K562 (cell line): ENCODE results near the gene PLEK2. TPM values are rescaled to one million over a fixed set of nuclear protein-coding genes. Genes with fewer than 3 reads are reported as not detected.

Experiments
- ATAC-seq: fragments of 200-7000 bp; cut with Tn5 transposase; 3 replicates; pipeline ENCODE4 v1.9.1; 2020; ENCODE audit warnings: moderate library complexity
- BruUV-seq: library from RNA; stranded (reverse); fragments of 400-500 nt; replicated peaks from 2 replicates; lab custom pipeline; 2021; lab: Mats Ljungman, UMichigan
- CTCF ChIA-PET: fragments of 300-600 bp; formaldehyde crosslinking; extraction: SDS; loops from one replicate; lab custom pipeline; 2021; ENCODE audit warnings: low intra/inter-chr PET ratio; lab: Yijun Ruan, JAX
- POLR2A ChIA-PET: fragments of 300-600, 350-650 bp; sonication (Branson Sonifier 250); formaldehyde crosslinking; extraction: SDS; loops from one replicate; lab custom pipeline; 2021; ENCODE audit warnings: antibody characterized with exemption, inconsistent platforms; lab: Yijun Ruan, JAX
- DNase-seq, 4 experiments: peaks; one replicate each; pipeline versions ENCODE4 v3.0.0 to v3.0.0-alpha.2; 2011 to 2018; ENCODE audit warnings: low spot score in 3 of 4, mixed read lengths in 3 of 4; ENCODE audit errors: extremely low read depth in 1 of 4
- FAIRE-seq: peaks from 2 replicates; lab custom pipeline; 2011; peaks lifted over from hg19 to GRCh38; lab: Jason Lieb, UNC
- H2AFZ ChIP-seq: 2 replicates; pipeline ENCODE4 v1.6.0; 2011; ENCODE audit warnings: low read depth, low read length, control low read depth, inconsistent platforms
- H3K27ac ChIP-seq: fragments of 200-600 bp; 3 replicates; pipeline ENCODE4 v1.8.0; 2011; ENCODE audit warnings: low read depth, mild to moderate bottlenecking, control low read depth, inconsistent platforms, low read length, moderate library complexity, mixed read lengths; ENCODE audit errors: extremely low read depth
- H3K27me3 ChIP-seq, 2 experiments: fragments of 300-600 bp in 1 of 2; 2 replicates in 1 of 2; 3 replicates in 1 of 2; pipeline versions ENCODE4 v1.6.0 to v1.8.0; 2011; ENCODE audit warnings: inconsistent platforms in 2 of 2, low read length in 2 of 2, mild to moderate bottlenecking in 1 of 2, mixed read lengths in 1 of 2, moderate library complexity in 1 of 2; ENCODE audit not compliant: control insufficient read depth in 2 of 2, insufficient read depth in 2 of 2
- H3K36me3 ChIP-seq: fragments of 300-600 bp; 3 replicates; pipeline ENCODE4 v1.8.0; 2011; ENCODE audit warnings: mild to moderate bottlenecking, low read length, inconsistent platforms; ENCODE audit not compliant: control insufficient read depth, insufficient read depth
- H3K4me1 ChIP-seq, 2 experiments: fragments of 200-600 bp in 1 of 2; replicated peaks in 1 of 2; 2 replicates in 1 of 2; 3 replicates in 1 of 2; pipeline versions ENCODE4 v1.5.1 to v1.8.0; 2011; ENCODE audit warnings: inconsistent platforms in 2 of 2, low read length in 2 of 2, mild to moderate bottlenecking in 1 of 2, mixed read lengths in 1 of 2, moderate library complexity in 1 of 2; ENCODE audit not compliant: control insufficient read depth in 2 of 2, insufficient read depth in 2 of 2
- H3K4me2 ChIP-seq: 2 replicates; pipeline ENCODE4 v1.6.1; 2011; ENCODE audit warnings: low read length, control low read depth, inconsistent platforms, mixed read lengths; ENCODE audit not compliant: insufficient read depth
- H3K4me3 ChIP-seq: fragments of 200-600 bp; sonication (generic), shearing (Covaris generic); 2 replicates; pipeline ENCODE4 v1.5.1; 2016; ENCODE audit warnings: control low read depth, inconsistent platforms
- H3K79me2 ChIP-seq: fragments of 200-600 bp; 3 replicates; pipeline ENCODE4 v1.8.0; 2011; ENCODE audit warnings: low read length, inconsistent platforms; ENCODE audit not compliant: control insufficient read depth, insufficient read depth
- H3K9ac ChIP-seq, 2 experiments: 2 replicates each; pipeline versions ENCODE4 v1.6.0 to v1.6.1; 2011; ENCODE audit warnings: low read depth in 2 of 2, low read length in 2 of 2, control low read depth in 1 of 2, inconsistent platforms in 1 of 2, mild to moderate bottlenecking in 1 of 2, mixed read lengths in 1 of 2; ENCODE audit not compliant: insufficient read depth in 1 of 2
- H3K9me1 ChIP-seq: one replicate; pipeline ENCODE4 v1.6.0; 2011; ENCODE audit warnings: inconsistent platforms, mild to moderate bottlenecking, low read length, moderate library complexity; ENCODE audit not compliant: control insufficient read depth, insufficient read depth
- H3K9me3 ChIP-seq: replicated peaks from 2 replicates; pipeline ENCODE4 v1.5.1; 2011; ENCODE audit warnings: low read depth, low read length, inconsistent platforms; ENCODE audit not compliant: control insufficient read depth, insufficient read depth
- H4K20me1 ChIP-seq: replicated peaks from 2 replicates; pipeline ENCODE4 v1.6.1; 2011; ENCODE audit warnings: low read length, inconsistent platforms, mixed read lengths; ENCODE audit not compliant: control insufficient read depth, insufficient read depth
- ZBTB33 ChIP-seq: sonication (generic); formaldehyde crosslinking; IDR thresholded peaks from 2 replicates; pipeline ENCODE4 v1.8.1; 2023; ENCODE audit warnings: mild to moderate bottlenecking, missing genetic modification reagents
- ZNF384 ChIP-seq: IDR thresholded peaks from 2 replicates; pipeline ENCODE4 v1.6.1; 2012; ENCODE audit warnings: low read depth, low read length, improper control_type of control experiment
- WGBS: fragments of 100-300 bp; shearing (Covaris generic); methylation state at CpG from one replicate; pipeline ENCODE4 v1.1.6; 2016; ENCODE audit warnings: low coverage, mixed read lengths; ENCODE audit not compliant: insufficient coverage; ENCODE audit errors: missing lambda C conversion rate; 5-methylcytosine and 5-hydroxymethylcytosine counted together
- in situ Hi-C: fragments of 300-500 bp; cut with MboI; formaldehyde crosslinking; loops from 4 replicates; pipeline ENCODE4 v1.15.0; 2018; ENCODE audit warnings: inconsistent platforms, mixed read lengths
- intact Hi-C: fragments of 100-400 bp; cut with micrococcal nuclease; formaldehyde crosslinking; loops from 2 replicates; pipeline ENCODE4 v1.14.2; 2022
- polyA plus RNA-seq, 8 experiments: library from polyadenylated mRNA; depleted of rRNA in 4 of 8; stranded (reverse) in 5 of 8; unstranded in 3 of 8; fragments of >200 nt; fragmentation: Nextera tagmentation in 2 of 8; fragmentation: Illumina TruSeq in 1 of 8; extraction: Ambion mirVana in 2 of 8; extraction: Trizol in 1 of 8; gene quantifications; 2 replicates each; pipeline versions ENCODE4 v1.2.1 to v1.2.3, GENCODE V29; 2011 to 2014; ENCODE audit warnings: inconsistent platforms in 1 of 8, missing spikeins in 1 of 8
- total RNA-seq, 7 experiments: library from RNA; depleted of rRNA in 6 of 7; stranded (reverse); fragments of >200 nt in 6 of 7; fragmentation: Illumina TruSeq in 2 of 7; extraction: Trizol in 2 of 7; gene quantifications; 2 replicates each; pipeline versions ENCODE4 v1.2.1 to v1.2.3, GENCODE V29; 2011 to 2021; ENCODE audit warnings: low replicate concordance in 1 of 7
- TF ChIP-seq, protein P1 (sequence below), 2 experiments: fragments of 450-650 bp; formaldehyde crosslinking in 1 of 2; IDR thresholded peaks; 2 replicates each; pipeline versions ENCODE4 v1.4.0 to v1.6.1; 2014 to 2020; ENCODE audit warnings: mild to moderate bottlenecking in 2 of 2, borderline replicate concordance in 1 of 2, low read depth in 1 of 2

Gene PLEK2
- total and polyA plus RNA-seq, 9 of the 15 experiments (the other 6 are each of a cell fraction or from before 2014, with no cell fraction given), result not detected

DNA sequence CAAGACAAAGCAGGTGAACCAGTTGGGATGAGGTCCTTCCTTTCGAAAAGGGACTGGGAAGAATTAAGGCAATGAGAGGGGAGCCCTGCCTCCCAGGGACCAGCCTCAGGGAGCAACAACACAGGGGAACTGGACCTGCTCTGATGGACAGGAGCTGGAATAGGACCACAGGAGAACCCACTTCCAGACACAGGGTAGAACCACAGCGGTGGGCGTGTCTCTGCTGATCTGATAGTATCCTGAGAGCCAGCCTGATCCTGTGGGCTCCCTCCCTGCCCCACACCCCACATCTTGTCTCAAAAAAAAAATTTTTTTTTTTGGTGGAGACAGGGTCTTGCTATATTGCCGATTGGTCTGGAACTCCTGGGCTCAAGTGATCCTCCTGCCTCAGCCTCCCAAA is 13.6 kb upstream of the PLEK2 start:
- 7% methylated on average over 3 of the region's 4 CpGs for WGBS
- ChIA-PET CTCF (interaction anchor here (0.7 kb wide), 1 partner anchor 65 kb away, joined by 3 read pairs; the partner anchor contains the start of gene EIF2S1), POLR2A (interaction anchor here (0.5 to 2.3 kb wide), 5 partner anchors 11 to 1768 kb away, joined by 3 to 5 read pairs (median 4); no protein-coding TSS in a partner anchor)
- in situ Hi-C loops, result loop anchor here (10.0 kb wide), 1 partner anchor 149 kb away; no protein-coding TSS in a partner anchor
- Histone ChIP-seq H3K27ac (no peak overlapping the region), H3K4me3 (no peak overlapping the region), H3K9me3 (0 out of 2 replicates have a peak, but pooled peaks cover 2% of the 10 kb centered on the region), H3K79me2 (no peaks in the 10 kb centered on the region), H3K9me1 (no peaks in the 10 kb centered on the region), H4K20me1 (no peaks in the 10 kb centered on the region), H3K4me1 (peaks cover 23 to 44% of the 10 kb centered on the region in 2 experiments; a peak in 4 of 5 replicates), H3K4me2 (peak overlapping the region; percentile 12; the same call in 1 of the 2 replicates), H2AFZ (peak overlapping the region; percentile 51; the same call in 1 of the 2 replicates), H3K9ac (no peak overlapping the region), H3K36me3 (no peaks in the 10 kb centered on the region), H3K27me3 (no peaks in the 10 kb centered on the region; a peak in 1 of 5 replicates)
- DNase-seq (peak; percentile 39 to 48 (median 40)), ATAC-seq (peak; percentile 56), FAIRE-seq (no peak)
- TF ChIP-seq ZBTB33 (no peak), ZNF384 (0 out of 2 replicates have a peak, but pooled peaks have one; percentile 13)
- TF ChIP-seq, protein P1, sequence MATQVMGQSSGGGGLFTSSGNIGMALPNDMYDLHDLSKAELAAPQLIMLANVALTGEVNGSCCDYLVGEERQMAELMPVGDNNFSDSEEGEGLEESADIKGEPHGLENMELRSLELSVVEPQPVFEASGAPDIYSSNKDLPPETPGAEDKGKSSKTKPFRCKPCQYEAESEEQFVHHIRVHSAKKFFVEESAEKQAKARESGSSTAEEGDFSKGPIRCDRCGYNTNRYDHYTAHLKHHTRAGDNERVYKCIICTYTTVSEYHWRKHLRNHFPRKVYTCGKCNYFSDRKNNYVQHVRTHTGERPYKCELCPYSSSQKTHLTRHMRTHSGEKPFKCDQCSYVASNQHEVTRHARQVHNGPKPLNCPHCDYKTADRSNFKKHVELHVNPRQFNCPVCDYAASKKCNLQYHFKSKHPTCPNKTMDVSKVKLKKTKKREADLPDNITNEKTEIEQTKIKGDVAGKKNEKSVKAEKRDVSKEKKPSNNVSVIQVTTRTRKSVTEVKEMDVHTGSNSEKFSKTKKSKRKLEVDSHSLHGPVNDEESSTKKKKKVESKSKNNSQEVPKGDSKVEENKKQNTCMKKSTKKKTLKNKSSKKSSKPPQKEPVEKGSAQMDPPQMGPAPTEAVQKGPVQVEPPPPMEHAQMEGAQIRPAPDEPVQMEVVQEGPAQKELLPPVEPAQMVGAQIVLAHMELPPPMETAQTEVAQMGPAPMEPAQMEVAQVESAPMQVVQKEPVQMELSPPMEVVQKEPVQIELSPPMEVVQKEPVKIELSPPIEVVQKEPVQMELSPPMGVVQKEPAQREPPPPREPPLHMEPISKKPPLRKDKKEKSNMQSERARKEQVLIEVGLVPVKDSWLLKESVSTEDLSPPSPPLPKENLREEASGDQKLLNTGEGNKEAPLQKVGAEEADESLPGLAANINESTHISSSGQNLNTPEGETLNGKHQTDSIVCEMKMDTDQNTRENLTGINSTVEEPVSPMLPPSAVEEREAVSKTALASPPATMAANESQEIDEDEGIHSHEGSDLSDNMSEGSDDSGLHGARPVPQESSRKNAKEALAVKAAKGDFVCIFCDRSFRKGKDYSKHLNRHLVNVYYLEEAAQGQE (IDR thresholded peaks at IDR 0.05; ENCODE audit: borderline replicate concordance), result 0 out of 2 replicates have a peak, but pooled peaks have one; percentile 3
- TF ChIP-seq, protein P1 (CRISPR knock-in tag; IDR thresholded peaks at IDR 0.05; ENCODE audit: low read depth), result no peak
- no TSS peak for BruUV-seq
- intact Hi-C loops, result loop anchor here (5.0 kb wide), 2 partner anchors 92 to 277 kb away; partner anchors contain the start of gene RDH12
